Activated CD8-positive, alpha-beta T cell treated with anti-CD3 and anti-CD28 coated beads for 36 hours (primary cell): Measurements from ENCODE around the gene DZANK1. TPM values are rescaled to one million over a fixed set of nuclear protein-coding genes. Genes with fewer than 3 reads are reported as not detected.
"Not testable (repeated sequence)": the region's sequence is repeated elsewhere in the genome, so short reads cannot be mapped to it uniquely, and the experiment has no call there.

Experiments used
- ATAC-seq: fragments of 200-7000 bp; cut with Tn5 transposase; one replicate; pipeline ENCODE4 v1.10.0; 2021; ENCODE audit warnings: mild to moderate bottlenecking, moderate library complexity
- CTCF ChIA-PET: fragments of 350-600 bp; sonication (Branson Sonifier 250); formaldehyde crosslinking; loops from one replicate; lab custom pipeline; 2021; ENCODE audit warnings: antibody characterized with exemption; lab: Charles Lee
- POLR2A ChIA-PET: fragments of 350-600 bp; sonication (Branson Sonifier 250); formaldehyde crosslinking; loops from one replicate; lab custom pipeline; 2021; ENCODE audit warnings: antibody characterized with exemption; lab: Charles Lee
- DNase-seq: peaks from one replicate; pipeline ENCODE4 v3.0.0-alpha.2; 2020
- H3K27ac Mint-ChIP-seq: one replicate; pipeline ENCODE4 v1.8.0; 2021; ENCODE audit warnings: mild to moderate bottlenecking, mixed read lengths
- H3K27me3 Mint-ChIP-seq: one replicate; pipeline ENCODE4 v1.8.0; 2021; ENCODE audit warnings: mixed read lengths
- H3K36me3 Mint-ChIP-seq: one replicate; pipeline ENCODE4 v1.8.0; 2021; ENCODE audit warnings: low read depth, mixed read lengths
- H3K4me1 Mint-ChIP-seq: one replicate; pipeline ENCODE4 v1.8.0; 2021; ENCODE audit warnings: low read depth, mixed read lengths
- H3K4me3 Mint-ChIP-seq: one replicate; pipeline ENCODE4 v1.8.0; 2021; ENCODE audit warnings: mild to moderate bottlenecking, moderate library complexity, mixed read lengths
- H3K9me3 Mint-ChIP-seq: one replicate; pipeline ENCODE4 v1.8.0; 2021; ENCODE audit warnings: mixed read lengths
- intact Hi-C: fragments of 100-400 bp; cut with micrococcal nuclease; formaldehyde crosslinking; loops from one replicate; pipeline ENCODE4 v1.10.0; 2022
- total RNA-seq, 2 experiments: library from RNA; stranded (reverse); gene quantifications; one replicate each; pipeline ENCODE4 v1.2.3, GENCODE V29; 2021
- TF ChIP-seq, protein P1 (sequence below): fragments of 200-600 bp; IDR thresholded peaks from one replicate; pipeline ENCODE4 v1.8.0; 2022; ENCODE audit warnings: antibody characterized with exemption, mild to moderate bottlenecking

Gene DZANK1
- total RNA-seq, 2 experiments from 2014 or later = 1.4 to 1.8 TPM

GRCh38 chr20:18401305-18401704 is 65.5 kb downstream of the DZANK1 start:
- intact Hi-C loops = no loop called here
- H3K4me3 Mint-ChIP-seq = no peak overlapping the region
- no peaks in the 10 kb centered on the region for H3K27me3 Mint-ChIP-seq
- POLR2A ChIA-PET = no interaction called here
- TF ChIP-seq, protein P1, sequence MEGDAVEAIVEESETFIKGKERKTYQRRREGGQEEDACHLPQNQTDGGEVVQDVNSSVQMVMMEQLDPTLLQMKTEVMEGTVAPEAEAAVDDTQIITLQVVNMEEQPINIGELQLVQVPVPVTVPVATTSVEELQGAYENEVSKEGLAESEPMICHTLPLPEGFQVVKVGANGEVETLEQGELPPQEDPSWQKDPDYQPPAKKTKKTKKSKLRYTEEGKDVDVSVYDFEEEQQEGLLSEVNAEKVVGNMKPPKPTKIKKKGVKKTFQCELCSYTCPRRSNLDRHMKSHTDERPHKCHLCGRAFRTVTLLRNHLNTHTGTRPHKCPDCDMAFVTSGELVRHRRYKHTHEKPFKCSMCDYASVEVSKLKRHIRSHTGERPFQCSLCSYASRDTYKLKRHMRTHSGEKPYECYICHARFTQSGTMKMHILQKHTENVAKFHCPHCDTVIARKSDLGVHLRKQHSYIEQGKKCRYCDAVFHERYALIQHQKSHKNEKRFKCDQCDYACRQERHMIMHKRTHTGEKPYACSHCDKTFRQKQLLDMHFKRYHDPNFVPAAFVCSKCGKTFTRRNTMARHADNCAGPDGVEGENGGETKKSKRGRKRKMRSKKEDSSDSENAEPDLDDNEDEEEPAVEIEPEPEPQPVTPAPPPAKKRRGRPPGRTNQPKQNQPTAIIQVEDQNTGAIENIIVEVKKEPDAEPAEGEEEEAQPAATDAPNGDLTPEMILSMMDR = no peak
- DNase-seq (no peak), ATAC-seq (no peak)
- H3K9me3 Mint-ChIP-seq = no peaks in the 10 kb centered on the region
- CTCF ChIA-PET = no interaction called here
- no peak overlapping the region for H3K27ac Mint-ChIP-seq
- H3K4me1 Mint-ChIP-seq = no peaks in the 10 kb centered on the region
- peaks cover 4% of the 10 kb centered on the region for H3K36me3 Mint-ChIP-seq

- TF ChIP-seq, protein P1 = no peak
- Mint-ChIP-seq H3K36me3 (peaks cover 4% of the 10 kb centered on the region), H3K9me3 (no peaks in the 10 kb centered on the region), H3K4me3 (no peak overlapping the region), H3K27ac (no peak overlapping the region), H3K27me3 (no peaks in the 10 kb centered on the region), H3K4me1 (no peaks in the 10 kb centered on the region)
- ATAC-seq (no peak), DNase-seq (no peak)
- POLR2A ChIA-PET = interaction anchor here (0.6 kb wide), 1 partner anchor 23 kb away, joined by 3 read pairs; no protein-coding TSS in a partner anchor
- intact Hi-C loops = no loop called here
- CTCF ChIA-PET = interaction anchor here (1.2 to 1.4 kb wide), 2 partner anchors 12 to 36 kb away, joined by 3 to 4 read pairs; no protein-coding TSS in a partner anchor
Measured at GRCh38 chr20:18400460-18400859, 66.4 kb downstream of the DZANK1 start.

DNA sequence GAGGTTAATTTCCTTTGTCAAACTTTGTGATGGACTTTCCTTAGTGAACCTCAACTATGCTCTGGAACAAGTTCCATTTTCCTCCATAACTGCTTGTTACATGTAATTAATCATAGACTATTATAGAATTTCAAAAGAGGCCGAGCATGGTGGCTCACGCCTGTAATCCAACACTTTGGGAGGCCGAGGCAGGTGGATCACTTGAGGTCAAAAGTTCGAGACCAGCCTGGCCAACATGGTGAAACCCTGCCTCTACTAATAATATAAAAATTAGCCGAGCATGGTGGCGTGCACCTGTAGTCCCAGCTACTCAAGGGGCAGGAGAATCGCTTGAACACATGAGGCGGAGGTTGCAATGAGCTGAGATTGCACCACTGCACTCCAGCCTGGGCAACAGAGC is 68.1 kb downstream of the DZANK1 start:
- POLR2A ChIA-PET = interaction anchor here (0.6 kb wide), 1 partner anchor 440 kb away, joined by 3 read pairs; no protein-coding TSS in a partner anchor
- CTCF ChIA-PET, DNase-seq: not testable (repeated sequence)

GRCh38 chr20:18397030-18397429 is 69.8 kb downstream of the DZANK1 start:
- H3K27ac Mint-ChIP-seq = no peak overlapping the region
- TF ChIP-seq, protein P1 = no peak
- peaks cover 2% of the 10 kb centered on the region for H3K36me3 Mint-ChIP-seq
- ChIA-PET POLR2A (no interaction called here), CTCF (no interaction called here)
- DNase-seq (no peak), ATAC-seq (no peak)
- no peaks in the 10 kb centered on the region for H3K4me1 Mint-ChIP-seq
- no peaks in the 10 kb centered on the region for H3K9me3 Mint-ChIP-seq
- H3K4me3 Mint-ChIP-seq = no peak overlapping the region
- intact Hi-C loops = no loop called here
- no peaks in the 10 kb centered on the region for H3K27me3 Mint-ChIP-seq

More for the DNA sequence above, 68.1 kb downstream of the DZANK1 start:
- H3K9me3 Mint-ChIP-seq, H3K4me3 Mint-ChIP-seq, H3K4me1 Mint-ChIP-seq, ATAC-seq, H3K27ac Mint-ChIP-seq, intact Hi-C loops, H3K27me3 Mint-ChIP-seq, H3K36me3 Mint-ChIP-seq: not testable (repeated sequence)

GRCh38 chr20:18395544-18395943 is 71.3 kb downstream of the DZANK1 start:
- Mint-ChIP-seq H3K4me3 (no peak overlapping the region), H3K36me3 (peaks cover 2% of the 10 kb centered on the region), H3K4me1 (no peaks in the 10 kb centered on the region), H3K27me3 (no peaks in the 10 kb centered on the region), H3K9me3 (no peaks in the 10 kb centered on the region), H3K27ac (no peak overlapping the region)
- no peak for DNase-seq
- POLR2A ChIA-PET = interaction anchor here (0.6 kb wide), 1 partner anchor 443 kb away, joined by 3 read pairs; no protein-coding TSS in a partner anchor
- CTCF ChIA-PET = interaction anchor here (0.9 kb wide), 1 partner anchor 9 kb away, joined by 3 read pairs; no protein-coding TSS in a partner anchor
- TF ChIP-seq, protein P1 = no peak
- intact Hi-C loops = no loop called here
- ATAC-seq = no peak
